Measurements from ENCODE around the gene SFMBT2.
"Not testable (repeated sequence)": the region's sequence is repeated elsewhere in the genome, so short reads cannot be mapped to it uniquely, and the experiment has no call there.

SFMBT2 gene

DNA sequence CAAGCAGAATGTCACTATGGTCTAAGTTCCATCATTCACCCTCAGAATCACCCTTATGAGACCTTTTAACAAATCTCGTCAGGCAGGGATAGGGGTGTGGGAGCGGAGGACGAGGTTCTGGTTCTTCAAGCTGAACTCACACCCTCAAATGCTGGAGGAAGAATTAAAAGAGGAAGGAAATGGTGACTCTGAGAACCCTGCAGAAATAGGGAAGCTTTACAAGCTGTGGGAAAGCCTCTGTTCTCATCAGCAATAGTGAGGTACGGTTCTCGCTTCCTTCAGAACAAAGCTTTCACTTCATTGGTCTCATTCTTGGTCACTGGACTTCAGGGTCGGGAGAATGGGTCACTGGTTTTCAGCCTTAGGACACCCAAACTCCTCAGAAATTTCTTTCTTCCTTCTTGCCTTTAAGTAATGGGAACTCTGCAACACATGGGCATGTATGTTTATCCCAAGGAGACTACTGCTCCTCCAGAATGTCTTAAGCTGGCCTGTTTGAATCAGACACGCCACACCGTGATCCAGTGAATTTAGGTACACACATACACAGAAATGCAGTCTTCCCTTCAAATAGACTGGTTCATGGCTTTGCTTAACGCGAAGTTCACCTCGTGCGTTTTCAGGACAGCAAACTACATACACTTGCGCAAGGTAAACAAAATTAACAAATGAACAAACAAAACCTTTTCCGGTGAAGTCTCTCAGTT is 226.0 kb downstream of the SFMBT2 start:
- DNase-seq (ENCODE audit: low read depth): no peak

DNA sequence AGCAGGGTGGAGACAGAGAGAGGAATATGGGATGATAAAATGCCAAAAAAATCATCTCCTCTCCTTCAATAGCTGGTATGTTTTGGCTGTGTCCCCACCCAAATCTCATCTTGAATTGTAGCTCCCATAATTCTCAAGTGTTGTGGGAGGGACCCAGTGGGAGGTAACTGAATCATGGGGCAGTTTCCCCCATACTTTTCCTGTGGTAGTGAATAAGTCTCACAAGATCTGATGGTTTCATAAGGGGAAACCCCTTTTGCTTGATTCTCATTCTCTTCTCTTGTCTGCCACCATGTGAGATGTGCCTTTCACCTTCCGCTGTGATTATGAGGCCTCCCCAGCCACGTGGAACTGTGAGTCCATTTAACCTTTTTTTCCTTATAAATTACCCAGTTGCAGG is 226.7 kb downstream of the SFMBT2 start:
- DNase-seq (ENCODE audit: low read depth): not testable (repeated sequence)

DNA sequence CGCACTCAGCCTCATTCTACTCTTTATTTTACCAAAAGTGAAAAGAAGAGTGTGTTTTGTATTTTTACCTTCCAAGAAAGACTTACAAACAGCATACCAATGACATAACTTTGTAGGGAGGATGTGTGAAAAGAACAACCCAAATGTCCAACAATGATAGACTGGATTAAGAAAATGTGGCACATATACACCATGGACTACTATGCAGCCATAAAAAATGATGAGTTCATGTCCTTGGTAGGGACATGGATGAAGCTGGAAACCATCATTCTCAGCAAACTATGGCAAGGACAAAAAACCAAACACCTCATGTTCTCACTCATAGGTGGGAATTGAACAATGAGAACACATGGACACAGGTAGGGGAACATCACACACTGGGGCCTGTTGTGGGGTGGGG is 228.5 kb downstream of the SFMBT2 start:
- not testable (repeated sequence) for DNase-seq (ENCODE audit: low read depth)

DNA sequence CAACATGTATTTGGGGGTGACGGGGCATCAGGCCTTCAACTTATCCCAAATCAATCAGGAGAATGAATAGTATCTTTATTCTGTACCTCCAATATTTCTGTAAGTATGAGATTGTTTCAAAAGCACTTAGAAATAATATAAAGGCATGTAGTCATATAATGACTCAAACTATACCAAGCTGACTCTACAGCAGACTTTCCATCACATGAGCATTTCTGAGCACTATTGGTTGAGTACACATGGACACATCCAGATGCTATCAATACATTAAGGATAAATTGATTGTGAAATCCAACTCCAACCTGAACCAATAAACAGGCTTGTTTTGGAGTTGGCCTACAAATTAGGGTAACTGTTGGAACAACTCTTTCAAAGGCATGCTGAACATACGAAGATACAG is 229.4 kb downstream of the SFMBT2 start:
- DNase-seq (ENCODE audit: low read depth): no peak

DNA sequence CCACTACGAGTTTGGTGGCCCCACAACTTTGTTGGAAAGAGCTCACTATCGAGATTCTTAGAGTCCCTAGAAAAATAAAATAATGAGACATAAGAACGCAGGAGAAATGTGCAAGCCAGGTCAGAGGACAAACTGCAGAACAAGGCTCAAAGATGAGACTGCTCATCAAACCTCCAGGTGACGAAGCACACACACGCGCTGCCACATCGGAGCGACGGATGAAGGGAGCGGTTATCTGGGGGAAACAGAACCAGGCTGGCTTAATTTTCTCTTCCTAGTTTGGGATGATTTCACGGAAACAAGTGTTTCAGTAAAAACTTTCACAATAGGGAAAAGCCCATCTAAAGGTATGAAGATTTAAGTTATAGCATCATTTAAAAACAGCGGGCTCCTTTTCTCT is 231.3 kb downstream of the SFMBT2 start:
- no peak for DNase-seq (ENCODE audit: low read depth)

DNA sequence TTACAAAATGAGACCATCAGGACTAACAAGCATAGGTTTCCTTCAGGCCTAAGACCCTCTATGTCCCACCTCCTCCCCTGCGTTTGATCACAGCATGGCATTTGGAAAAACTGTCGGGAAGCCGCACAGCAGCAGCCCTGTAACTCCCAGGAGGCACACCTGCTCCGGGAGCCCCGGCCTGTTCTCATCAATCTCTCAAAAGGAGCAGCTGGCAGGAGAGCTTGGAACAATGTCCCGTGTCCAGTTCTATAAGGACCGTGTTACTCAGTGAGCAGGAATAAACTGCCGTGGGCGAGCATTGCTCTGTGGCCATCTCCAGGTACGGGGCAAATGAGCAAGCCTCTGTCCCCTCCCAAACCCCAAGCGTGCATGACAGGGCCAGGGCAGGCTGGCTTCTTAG is 236.9 kb downstream of the SFMBT2 start:
- DNase-seq (ENCODE audit: low read depth): no peak

DNA sequence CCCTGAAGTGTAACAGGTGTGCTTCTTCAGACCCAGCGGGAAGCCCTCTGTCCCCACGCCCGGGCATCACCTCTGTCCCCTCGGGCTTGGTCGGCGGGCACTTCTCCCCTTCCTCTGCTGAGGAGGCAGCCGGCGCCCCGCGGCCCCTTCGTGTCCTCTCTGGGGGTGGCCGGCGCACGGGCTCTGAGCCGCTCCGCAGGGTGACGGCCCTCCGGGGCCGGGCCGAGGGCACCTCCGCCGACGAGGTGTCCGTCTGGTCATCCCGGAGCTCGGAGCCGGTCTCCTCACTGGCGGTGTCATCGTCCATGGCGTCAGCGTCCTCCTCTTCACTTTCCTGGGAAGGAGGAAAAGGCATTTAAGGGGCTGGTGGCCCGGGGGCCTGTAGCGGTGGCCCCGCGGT is 239.0 kb downstream of the SFMBT2 start:
- DNase-seq (ENCODE audit: low read depth): no peak

DNA sequence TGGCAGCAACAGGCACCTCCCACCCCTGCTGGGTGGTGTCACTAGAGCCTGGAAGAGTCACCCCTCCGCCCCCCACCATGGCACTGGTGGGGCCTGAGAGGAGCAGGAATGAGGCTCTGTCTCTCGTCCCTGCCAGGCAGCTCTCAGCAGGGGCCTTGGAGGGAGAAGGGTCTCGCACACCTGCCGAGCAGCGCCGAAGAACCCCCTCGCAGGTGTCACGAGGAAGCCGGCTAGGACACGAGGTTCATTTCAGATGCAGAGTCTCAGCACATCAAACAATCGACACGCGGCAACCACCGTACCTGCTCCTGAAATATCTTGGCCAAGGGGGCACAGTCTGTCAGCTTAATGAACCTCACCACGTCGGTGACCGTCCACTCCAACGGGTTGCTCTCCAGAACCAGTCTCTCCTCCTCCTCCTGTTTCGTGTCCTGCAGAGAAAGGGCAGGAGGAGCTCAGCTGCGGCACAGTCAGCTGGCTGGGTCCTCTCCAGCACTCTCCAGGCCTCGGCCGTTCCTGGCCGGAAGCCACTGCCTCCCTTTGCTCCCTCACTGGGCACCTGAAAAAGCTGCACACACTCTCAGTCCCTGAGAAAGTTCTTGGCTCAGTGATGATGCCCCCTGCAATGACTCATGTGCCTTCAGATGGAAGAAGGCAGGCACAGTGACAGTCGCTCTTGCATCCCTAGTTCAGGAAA is 240.1 kb downstream of the SFMBT2 start:
- no peak for DNase-seq (ENCODE audit: low read depth)

DNA sequence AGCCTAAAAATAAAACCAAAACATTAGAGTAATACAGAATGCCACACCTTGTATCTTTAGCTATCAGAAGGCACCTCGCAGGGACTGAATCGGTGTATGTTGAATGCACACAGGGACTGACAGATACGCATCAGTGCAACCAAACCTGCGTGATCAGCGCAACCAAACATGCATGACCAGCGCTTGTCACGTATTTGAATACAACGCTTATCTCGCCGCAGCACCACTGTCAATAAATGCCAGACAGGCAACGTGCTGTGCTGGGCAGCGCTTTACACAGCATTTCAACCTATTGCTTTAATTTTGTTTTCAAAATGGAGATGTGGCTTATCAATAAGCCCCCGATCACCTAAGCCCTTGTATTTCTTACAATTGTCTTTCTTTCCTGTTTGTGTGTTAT is 242.4 kb downstream of the SFMBT2 start:
- DNase-seq (ENCODE audit: low read depth): no peak

DNA sequence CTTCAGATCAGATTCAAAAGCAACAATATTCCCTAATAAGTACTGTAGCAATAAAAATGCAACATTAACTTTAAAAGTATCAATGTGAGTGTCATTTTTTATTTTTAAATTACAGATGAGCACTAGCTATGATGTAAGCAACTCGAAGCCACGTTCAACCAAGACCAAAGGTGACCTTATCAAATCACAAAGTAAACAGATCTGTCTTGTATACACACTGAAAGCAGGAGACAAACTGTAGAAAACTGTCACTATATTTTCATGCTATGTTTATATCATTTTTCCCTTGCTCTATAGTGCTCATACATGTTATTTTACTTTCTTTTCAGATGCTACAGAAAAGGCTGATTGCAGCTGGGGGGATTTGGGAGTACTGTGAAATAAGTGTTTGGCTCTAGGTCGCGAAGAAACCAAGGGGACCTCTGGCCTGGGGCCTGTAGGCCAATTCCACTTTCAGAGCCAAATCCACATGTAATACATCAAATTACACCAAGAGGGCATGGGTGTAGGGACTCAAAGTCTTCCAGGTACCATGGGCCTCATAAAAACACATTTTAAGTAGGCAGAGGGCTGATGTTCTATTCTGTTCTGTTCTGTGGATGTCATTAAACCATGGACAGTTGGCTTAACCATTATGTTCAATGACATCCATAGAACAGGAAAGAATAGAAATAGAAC is 245.2 kb downstream of the SFMBT2 start:
- DNase-seq (ENCODE audit: low read depth): no peak

DNA sequence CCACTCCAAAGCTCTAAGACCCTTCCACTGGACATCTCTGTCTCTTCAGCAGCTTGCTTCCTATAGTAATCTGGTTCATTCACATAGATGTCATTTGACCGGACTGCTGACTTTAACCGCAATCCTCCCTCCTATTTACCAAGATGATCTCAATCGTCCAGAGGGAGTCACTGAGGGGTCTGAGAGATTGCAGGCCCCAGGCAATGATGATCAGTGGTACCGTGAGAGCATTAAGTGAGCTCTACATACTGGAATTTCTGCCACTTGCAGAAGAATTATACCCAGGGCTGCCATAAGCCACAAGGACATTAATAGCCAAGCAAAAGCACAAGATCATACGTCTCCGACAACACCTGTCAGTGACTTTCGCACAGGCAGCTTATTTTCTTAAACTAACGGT is 245.9 kb downstream of the SFMBT2 start:
- no peak for DNase-seq (ENCODE audit: low read depth)

DNA sequence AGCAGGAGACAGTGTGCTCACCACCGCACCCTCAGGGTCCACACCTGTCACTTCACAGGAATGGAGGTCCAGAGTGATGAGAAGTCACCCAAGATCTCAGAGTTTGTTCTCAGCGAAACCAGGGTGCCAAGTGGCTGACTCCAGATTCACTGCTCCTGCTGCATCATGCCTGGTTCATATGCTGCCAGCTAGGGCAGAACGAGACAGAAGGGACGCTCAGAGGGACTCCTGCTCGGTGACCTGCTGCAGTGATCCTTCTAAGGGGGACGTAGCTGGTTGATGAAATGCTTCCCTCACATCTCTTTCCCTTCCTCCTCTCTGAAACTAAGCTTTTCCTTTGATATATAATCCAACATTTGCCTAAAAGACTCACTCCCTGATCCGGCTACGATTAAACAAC is 248.5 kb downstream of the SFMBT2 start:
- DNase-seq (ENCODE audit: low read depth): no peak

DNA sequence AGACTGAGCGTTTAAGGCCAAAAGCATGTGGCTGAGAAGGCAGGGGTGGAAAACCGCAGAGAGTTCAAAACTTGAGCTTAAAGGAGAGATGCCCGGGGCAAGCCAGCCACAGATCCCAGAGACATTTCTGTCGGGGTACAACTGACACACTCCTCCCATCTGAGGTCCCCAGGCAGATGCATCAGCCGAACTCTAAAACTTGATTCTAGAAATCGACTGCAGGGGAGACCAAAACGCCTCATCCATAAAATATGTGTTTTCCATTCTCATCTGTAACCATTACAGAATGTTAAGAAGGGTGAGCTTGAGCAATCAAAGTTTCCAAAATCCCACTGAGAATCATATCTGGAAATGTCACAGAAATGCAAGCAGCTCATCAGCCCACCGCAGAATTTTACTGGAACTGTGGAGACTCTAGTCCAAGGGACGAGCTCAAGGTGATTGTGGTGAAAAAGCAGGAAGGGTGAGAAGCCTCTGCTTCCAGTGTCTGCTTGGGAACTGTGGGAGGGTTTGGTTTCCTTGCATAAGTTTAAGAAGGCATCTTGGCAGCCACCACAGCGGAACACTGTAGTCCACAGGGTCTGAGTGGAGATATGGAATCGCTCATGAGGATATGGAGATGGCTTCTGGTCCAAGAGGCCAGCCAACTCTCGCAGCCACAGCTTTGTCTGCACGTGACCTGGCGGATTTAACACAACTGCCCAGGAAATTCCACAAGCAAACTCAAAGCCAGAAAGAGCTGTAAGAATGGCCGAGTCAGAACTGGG is 249.2 kb downstream of the SFMBT2 start:
- no peak for DNase-seq (ENCODE audit: low read depth)

DNA sequence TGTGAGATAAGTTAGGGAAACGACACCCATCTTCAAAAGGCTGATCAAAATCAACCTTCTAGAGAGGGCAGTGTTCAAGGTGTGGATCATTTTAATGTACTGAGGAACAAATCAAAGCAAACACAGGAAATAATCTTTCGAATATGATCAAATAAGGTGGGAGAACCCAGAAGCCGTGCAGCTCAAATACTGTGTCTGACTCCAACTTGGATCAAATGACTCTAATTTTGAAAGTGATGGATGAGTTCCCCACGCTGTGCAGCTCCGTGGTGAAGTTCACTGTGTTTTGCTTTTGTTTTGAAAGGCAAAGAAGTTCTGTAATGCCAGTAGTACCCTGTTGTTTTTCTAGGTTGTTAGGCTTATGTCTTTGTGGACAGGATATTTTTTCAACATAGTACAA is 250.9 kb downstream of the SFMBT2 start:
- DNase-seq (ENCODE audit: low read depth): no peak

DNA sequence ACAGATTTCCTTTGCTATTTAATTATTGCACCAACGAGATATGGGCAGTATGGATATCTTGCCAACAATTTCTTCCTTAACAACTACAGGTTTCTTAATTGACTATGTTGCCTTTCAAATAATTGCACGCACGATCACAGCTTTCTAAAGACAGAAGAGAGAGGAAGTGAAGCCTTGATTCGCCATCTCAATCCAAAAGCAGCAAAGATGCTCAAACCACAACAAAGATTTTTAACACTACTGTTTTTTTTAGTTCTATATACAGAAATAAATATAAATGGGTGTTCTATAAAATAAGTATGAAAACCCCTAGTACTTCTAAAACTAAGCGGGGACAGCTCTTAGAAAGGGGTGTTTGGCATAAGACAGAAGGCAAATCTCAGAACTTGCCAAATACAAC is 251.3 kb downstream of the SFMBT2 start:
- no peak for DNase-seq (ENCODE audit: low read depth)

DNA sequence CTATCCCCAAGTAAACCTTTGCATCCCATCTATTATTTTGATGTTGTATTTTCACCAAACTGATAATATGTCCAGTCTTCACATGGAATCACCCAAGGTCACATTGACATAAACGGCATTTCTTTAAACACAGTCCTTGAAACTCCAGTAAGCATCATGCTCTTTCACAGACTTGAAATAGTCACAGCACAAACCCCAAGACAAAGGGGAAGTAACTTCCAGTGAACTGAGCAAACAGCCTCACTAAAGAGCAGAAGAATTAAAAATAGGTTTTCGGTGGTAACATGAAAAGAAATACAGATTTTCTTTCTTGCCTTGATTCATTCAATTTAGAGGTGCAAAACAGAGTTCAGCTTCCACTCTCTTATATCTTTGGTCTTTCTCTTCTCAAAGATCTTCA is 253.7 kb downstream of the SFMBT2 start:
- no peak for DNase-seq (ENCODE audit: low read depth)

DNA sequence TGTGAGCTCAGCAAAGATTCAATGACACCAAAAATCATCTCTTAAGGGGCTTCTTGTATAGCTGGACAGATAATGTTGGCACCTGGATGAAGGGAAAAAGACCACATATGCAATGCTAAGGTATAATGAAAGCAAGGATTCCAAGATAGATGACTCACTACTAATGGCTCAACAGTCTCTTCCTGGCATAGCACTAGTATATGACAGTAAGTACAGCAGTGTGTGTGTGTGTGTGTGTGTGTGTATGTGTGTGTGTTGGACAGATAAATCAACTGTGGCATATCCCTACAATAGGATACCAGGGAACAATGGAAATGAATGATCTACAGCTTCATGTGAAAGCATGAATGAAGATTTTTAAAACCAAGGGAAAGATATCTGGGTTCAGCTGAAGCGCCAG is 257.1 kb downstream of the SFMBT2 start:
- no peak for DNase-seq (ENCODE audit: low read depth)

DNA sequence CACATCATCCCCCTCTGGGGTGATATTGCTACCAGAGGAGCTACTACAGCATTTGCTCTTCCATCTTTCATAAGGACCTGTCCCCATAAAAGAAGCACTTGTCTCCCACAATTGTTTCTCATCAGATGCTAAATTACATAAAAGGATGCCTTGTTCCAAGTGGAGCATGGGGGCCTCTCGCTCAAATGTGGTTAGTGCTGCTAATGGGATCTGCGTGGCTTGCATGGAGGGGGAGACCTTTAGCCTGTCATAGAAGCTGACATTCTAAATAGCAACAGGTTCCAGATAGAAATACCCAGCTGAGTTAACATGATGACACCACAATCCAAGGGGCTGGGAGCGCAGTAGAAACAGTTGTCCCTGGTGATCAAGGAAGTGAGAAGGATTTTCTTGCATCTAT is 257.9 kb downstream of the SFMBT2 start:
- DNase-seq (ENCODE audit: low read depth): no peak

DNA sequence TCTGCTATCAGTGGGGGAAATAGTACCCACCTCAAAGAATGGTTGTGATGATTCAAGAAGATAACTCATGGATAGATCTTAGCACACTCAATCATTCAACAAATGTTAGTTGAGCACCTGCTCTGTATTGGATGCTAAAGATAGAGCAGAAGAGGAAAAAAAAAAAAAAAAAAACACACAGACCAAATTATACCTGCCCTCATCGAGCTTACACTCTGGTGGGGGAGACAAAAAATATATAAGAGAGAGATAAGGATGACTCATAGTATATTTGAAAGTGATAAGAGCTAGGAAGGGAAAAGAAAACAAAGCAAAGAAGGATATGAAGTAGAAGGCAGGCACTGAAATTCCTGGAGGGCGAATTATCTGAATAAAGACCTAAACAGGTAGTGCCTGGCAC is 258.5 kb downstream of the SFMBT2 start:
- no peak for DNase-seq (ENCODE audit: low read depth)

DNA sequence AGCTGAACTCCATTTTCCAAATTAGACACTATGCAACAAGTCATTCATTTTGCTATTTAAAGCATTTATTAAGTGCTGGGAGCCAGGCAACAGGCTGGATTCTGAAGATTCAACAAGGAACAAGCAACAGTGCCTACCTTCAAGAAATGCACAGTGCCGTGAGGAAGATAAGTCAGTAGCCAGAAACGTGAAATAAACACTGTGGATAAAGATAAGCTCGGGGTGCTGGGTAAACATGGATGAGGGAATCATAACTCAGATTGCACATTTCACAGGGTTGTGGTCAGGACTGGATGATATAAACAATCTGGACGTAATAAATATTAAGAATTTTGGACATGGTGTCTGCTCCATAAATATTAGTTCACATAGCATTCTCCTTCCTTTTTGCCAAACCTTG is 259.3 kb downstream of the SFMBT2 start:
- no peak for DNase-seq (ENCODE audit: low read depth)

DNA sequence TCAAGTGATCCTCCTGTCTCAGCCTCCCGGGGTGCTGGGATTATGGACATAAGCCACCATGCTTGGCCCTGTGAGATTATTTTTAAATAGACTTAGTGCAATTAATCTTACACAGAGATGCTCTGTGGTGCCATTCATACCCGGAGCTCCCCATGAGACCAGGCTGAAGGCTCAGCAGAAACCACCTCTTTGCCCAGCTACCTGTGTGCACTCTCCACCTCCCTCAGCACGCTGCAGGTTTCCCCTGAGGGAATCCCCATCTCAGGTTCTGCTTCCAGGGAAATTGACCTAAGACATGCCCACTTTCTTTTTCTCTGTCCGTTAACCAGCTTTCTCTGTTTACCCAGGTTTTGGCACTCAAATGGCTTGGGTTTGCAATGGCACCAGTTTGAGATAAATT is 260.5 kb downstream of the SFMBT2 start:
- no peak for DNase-seq (ENCODE audit: low read depth)

DNA sequence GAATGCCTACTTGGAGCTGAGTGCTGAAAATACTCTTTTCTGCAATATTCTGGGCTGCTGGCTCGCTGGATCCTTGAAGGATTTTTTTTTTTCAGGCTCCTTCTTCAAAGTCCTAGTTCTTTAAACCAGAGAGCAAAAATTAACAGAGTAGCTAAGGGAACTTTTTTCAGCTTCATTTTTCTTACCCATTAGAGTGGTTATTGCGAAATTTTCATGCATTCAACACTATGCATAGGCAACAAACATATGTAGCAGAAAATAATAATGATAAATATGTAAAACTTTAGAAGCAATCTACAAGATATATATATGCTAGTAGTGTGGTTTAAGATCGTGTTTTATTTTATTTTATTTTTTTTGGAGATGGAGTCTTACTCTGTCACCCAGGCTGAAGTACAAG is 264.6 kb downstream of the SFMBT2 start:
- DNase-seq (ENCODE audit: low read depth): no peak

DNA sequence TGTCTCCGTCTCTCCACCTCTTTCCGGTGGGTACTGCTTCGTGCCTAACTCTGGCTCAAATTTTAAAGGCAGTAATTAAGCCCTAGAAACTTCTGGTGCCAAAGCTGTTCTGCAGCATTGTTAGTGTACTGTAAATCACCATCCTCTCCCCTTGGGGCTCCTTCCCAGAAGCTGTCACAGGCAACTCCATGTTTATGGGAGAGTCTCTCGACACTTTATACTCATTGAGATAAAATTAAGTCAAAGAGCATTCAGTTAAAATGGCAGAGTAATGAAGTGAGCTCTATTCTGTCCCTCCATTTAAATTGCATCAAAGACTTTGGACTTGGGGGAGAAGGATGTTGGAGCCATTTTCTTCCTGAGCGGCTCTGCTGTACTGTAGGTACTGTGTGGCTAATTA is 274.8 kb downstream of the SFMBT2 start:
- DNase-seq (ENCODE audit: low read depth): no peak
